Measurements from ENCODE around the gene SPARC. TPM values are rescaled to one million over a fixed set of nuclear protein-coding genes. Genes with fewer than 3 reads are reported as not detected.
"Not testable (repeated sequence)": the region's sequence is repeated elsewhere in the genome, so short reads cannot be mapped to it uniquely, and the experiment has no call there.

The SPARC gene
- total RNA-seq, 1 experiment from 2014 or later = 2,833 TPM

DNA sequence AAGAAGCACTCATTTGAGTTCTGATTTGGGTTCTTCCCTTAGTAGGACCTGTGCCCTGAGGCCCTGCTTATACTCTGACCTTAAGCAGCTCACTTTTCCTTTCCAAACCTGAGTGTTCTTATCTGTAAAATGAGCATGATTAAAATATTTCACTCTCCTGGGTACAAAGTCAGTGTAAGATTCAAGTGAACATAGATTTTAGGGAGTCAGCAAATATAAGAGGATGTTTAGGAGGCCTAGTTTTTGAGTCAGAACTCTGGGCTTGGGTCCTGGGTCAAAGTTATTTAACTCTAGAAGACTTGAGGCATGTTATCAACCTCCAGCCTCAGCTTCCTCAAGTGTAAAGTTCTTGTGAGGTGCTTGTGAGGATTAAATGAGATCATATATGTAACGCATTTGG lies 8.7 kb upstream of the SPARC start:
- Histone ChIP-seq H3K27ac (no peak overlapping the region), H3K36me3 (no peaks in the 10 kb centered on the region), H3K4me3 (no peak overlapping the region), H3K4me1 (replicated peaks) (peaks cover 57% of the 10 kb centered on the region), H3K27me3 (replicated peaks) (no peaks in the 10 kb centered on the region), H3K9me3 (replicated peaks) (no peaks in the 10 kb centered on the region)
- DNase-seq (ENCODE audit: low read depth in 1 of 2, low spot score in 2 of 2) = no peak

- Histone ChIP-seq H3K4me1 (replicated peaks) (peaks cover 43% of the 10 kb centered on the region), H3K27me3 (replicated peaks) (no peaks in the 10 kb centered on the region), H3K27ac (no peak overlapping the region), H3K9me3 (replicated peaks) (no peaks in the 10 kb centered on the region), H3K36me3 (no peaks in the 10 kb centered on the region), H3K4me3 (no peak overlapping the region)
- no peak for DNase-seq (ENCODE audit: low read depth in 1 of 2, low spot score in 2 of 2)
Measured at GRCh38 chr5:151694035-151694485, 7.3 kb upstream of the SPARC start.

DNA sequence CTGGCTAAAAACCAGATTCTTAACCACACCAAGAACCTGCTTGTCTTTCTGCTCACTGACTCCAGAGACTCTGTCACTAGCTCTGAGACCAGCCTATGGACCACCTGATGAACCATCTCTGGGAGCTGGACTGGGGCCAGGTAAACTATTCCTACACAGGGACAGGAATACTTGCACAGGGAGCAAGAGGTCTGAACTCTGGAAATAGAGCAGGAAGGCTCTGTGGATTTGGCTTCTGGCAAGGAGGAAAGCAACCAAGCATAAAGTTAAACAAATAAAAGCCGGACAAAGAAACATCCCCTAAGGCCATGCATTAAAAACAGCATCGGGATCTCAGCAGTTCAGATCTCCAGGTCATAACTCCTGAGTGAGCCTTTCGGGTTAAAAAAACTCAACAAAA lies 5.6 kb upstream of the SPARC start:
- H3K36me3 ChIP-seq = no peaks in the 10 kb centered on the region
- peaks cover 47% of the 10 kb centered on the region for H3K4me1 ChIP-seq (replicated peaks)
- H3K27me3 ChIP-seq (replicated peaks) = no peaks in the 10 kb centered on the region
- no peak for DNase-seq (ENCODE audit: low read depth in 1 of 2, low spot score in 2 of 2)
- H3K4me3 ChIP-seq = no peak overlapping the region
- H3K27ac ChIP-seq = no peak overlapping the region
- no peaks in the 10 kb centered on the region for H3K9me3 ChIP-seq (replicated peaks)

DNA sequence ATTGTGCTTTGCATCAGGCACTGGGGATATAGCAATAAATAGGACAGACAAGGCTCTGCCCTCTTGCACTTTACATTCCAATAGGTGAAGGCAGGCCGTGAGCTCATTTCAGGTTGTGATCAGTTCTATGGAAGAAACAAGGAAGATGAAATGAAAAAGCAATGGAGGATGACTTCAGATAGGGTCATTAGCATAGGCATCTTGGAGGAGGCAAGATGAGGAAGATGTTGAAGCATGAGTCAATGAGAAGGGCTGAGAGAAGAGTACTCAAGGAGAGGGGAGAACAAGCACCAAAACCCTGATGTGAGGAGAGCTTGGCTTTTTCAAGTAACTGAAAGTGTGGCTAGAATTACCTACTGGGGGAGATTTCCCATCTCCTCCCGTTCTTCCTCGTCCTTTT lies 5.0 kb upstream of the SPARC start:
- Histone ChIP-seq H3K4me1 (replicated peaks) (peaks cover 49% of the 10 kb centered on the region), H3K27me3 (replicated peaks) (no peaks in the 10 kb centered on the region), H3K4me3 (no peak overlapping the region), H3K36me3 (no peaks in the 10 kb centered on the region), H3K9me3 (replicated peaks) (no peaks in the 10 kb centered on the region), H3K27ac (no peak overlapping the region)
- no peak for DNase-seq (ENCODE audit: low read depth in 1 of 2, low spot score in 2 of 2)

- H3K9me3 ChIP-seq (replicated peaks); H3K27ac ChIP-seq; DNase-seq (ENCODE audit: low read depth in 1 of 2, low spot score in 2 of 2); H3K27me3 ChIP-seq (replicated peaks); H3K4me3 ChIP-seq: not testable (repeated sequence)
- peaks cover 39% of the 10 kb centered on the region for H3K4me1 ChIP-seq (replicated peaks)
- peaks cover 17% of the 10 kb centered on the region for H3K36me3 ChIP-seq
Measured at GRCh38 chr5:151689591-151689990, 2.9 kb upstream of the SPARC start.

- DNase-seq (ENCODE audit: low read depth in 1 of 2, low spot score in 2 of 2) = no peak
- Histone ChIP-seq H3K36me3 (peaks cover 29% of the 10 kb centered on the region), H3K27ac (no peak overlapping the region), H3K4me1 (replicated peaks) (peaks cover 46% of the 10 kb centered on the region), H3K27me3 (replicated peaks) (no peaks in the 10 kb centered on the region), H3K9me3 (replicated peaks) (no peaks in the 10 kb centered on the region), H3K4me3 (no peak overlapping the region)
Measured at GRCh38 chr5:151688436-151688835, 1.7 kb upstream of the SPARC start.

GRCh38 chr5:151685749-151686673 lies 704 bp downstream of the SPARC start:
- H3K4me3 ChIP-seq = peak overlapping the region; percentile 58
- peak in 1 of 2 experiments; percentile 66 for DNase-seq (ENCODE audit: low read depth in 1 of 2, low spot score in 2 of 2)
- H3K9me3 ChIP-seq (replicated peaks) = no peaks in the 10 kb centered on the region
- peak overlapping the region; percentile 91 for H3K27ac ChIP-seq
- peaks cover 54% of the 10 kb centered on the region for H3K4me1 ChIP-seq (replicated peaks)
- peaks cover 52% of the 10 kb centered on the region for H3K36me3 ChIP-seq
- H3K27me3 ChIP-seq (replicated peaks) = no peaks in the 10 kb centered on the region

DNA sequence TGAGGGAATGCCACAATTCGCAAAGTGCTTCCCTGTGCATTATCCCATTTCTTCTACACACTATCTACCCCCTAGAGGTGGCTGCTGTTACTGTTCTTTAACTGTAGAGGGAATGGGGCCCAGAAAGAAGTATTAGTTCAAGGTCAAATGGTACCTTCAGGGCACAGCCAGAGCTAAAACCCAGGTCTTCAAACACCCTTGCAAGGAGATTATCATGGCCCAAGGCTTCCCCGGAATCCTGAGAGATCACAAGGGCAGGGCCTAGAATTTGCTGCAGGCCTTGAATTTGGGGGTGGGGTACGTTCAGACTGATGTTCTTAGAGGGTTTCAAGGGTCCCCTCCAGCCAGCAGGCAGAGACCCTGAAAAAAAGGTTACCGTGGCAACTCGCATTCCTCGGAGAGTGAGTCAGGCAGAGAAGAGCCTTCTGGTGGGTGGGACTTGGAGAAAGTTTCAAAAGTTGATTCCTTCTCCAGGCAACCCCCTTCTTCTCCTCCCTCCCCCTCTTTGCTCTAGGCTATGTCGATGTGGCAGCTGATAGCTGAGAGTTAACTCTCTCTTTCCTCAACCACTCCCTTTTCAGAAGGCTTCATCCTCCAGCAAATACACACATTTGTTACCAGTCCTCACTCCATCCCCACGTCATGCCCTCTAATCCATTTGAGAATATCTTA lies 1.9 kb downstream of the SPARC start:
- H3K4me1 ChIP-seq (replicated peaks) = peaks cover 64% of the 10 kb centered on the region
- no peaks in the 10 kb centered on the region for H3K9me3 ChIP-seq (replicated peaks)
- H3K4me3 ChIP-seq = peak overlapping the region; percentile 58
- H3K27me3 ChIP-seq (replicated peaks) = no peaks in the 10 kb centered on the region
- H3K36me3 ChIP-seq = peaks cover 61% of the 10 kb centered on the region
- DNase-seq (ENCODE audit: low read depth in 1 of 2, low spot score in 2 of 2) = peak; percentile 97 to 99
- H3K27ac ChIP-seq = peak overlapping the region; percentile 91

- peaks cover 71% of the 10 kb centered on the region for H3K4me1 ChIP-seq (replicated peaks)
Measured at GRCh38 chr5:151683986-151684588, 2.6 kb downstream of the SPARC start.

DNA sequence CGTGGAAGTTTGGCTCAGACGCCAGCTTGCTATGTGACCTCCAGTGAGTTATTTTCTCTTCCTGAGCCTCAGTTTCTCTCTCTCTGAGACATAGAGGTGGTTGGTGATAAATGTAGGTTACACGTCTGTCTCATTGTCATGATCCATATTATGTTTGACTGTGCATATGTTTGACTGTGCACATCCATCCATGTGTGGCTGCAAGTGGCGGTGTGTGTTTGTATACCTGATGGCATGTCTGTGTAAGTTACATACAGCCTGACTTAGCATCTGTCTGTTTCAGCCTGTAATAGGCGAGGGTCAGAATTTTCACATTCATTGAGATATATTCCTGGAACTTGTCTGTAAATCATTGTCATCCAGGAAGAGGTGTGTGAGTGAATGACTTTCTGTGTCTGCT lies 3.3 kb downstream of the SPARC start:
- DNase-seq (ENCODE audit: low read depth in 1 of 2, low spot score in 2 of 2) = no peak
- no peak overlapping the region for H3K4me3 ChIP-seq
- H3K36me3 ChIP-seq = peaks cover 74% of the 10 kb centered on the region
- H3K4me1 ChIP-seq (replicated peaks) = peaks cover 78% of the 10 kb centered on the region
- H3K9me3 ChIP-seq (replicated peaks) = no peaks in the 10 kb centered on the region
- no peaks in the 10 kb centered on the region for H3K27me3 ChIP-seq (replicated peaks)
- peak overlapping the region; percentile 91; the same call in 1 of the 2 replicates for H3K27ac ChIP-seq

More at GRCh38 chr5:151683986-151684588, 2.6 kb downstream of the SPARC start:
- Histone ChIP-seq H3K4me3 (peak overlapping the region; percentile 58), H3K36me3 (peaks cover 68% of the 10 kb centered on the region), H3K27ac (peak overlapping the region; percentile 91), H3K27me3 (replicated peaks) (no peaks in the 10 kb centered on the region), H3K9me3 (replicated peaks) (no peaks in the 10 kb centered on the region)
- DNase-seq (ENCODE audit: low read depth in 1 of 2, low spot score in 2 of 2) = no peak

- Histone ChIP-seq H3K4me1 (replicated peaks) (peaks cover 78% of the 10 kb centered on the region), H3K27me3 (replicated peaks) (no peaks in the 10 kb centered on the region), H3K36me3 (peaks cover 80% of the 10 kb centered on the region), H3K4me3 (no peak overlapping the region), H3K9me3 (replicated peaks) (no peaks in the 10 kb centered on the region), H3K27ac (peak overlapping the region; percentile 27)
- no peak for DNase-seq (ENCODE audit: low read depth in 1 of 2, low spot score in 2 of 2)
Measured at GRCh38 chr5:151682751-151683331, 3.9 kb downstream of the SPARC start.

GRCh38 chr5:151682240-151682639 lies 4.5 kb downstream of the SPARC start:
- Histone ChIP-seq H3K4me3 (no peak overlapping the region), H3K4me1 (replicated peaks) (peaks cover 78% of the 10 kb centered on the region), H3K27me3 (replicated peaks) (no peaks in the 10 kb centered on the region), H3K27ac (peak overlapping the region; percentile 27), H3K36me3 (peaks cover 86% of the 10 kb centered on the region), H3K9me3 (replicated peaks) (no peaks in the 10 kb centered on the region)
- DNase-seq (ENCODE audit: low read depth in 1 of 2, low spot score in 2 of 2) = peak in 1 of 2 experiments; percentile 52

- Histone ChIP-seq H3K4me3 (no peak overlapping the region), H3K4me1 (replicated peaks) (peaks cover 86% of the 10 kb centered on the region), H3K27ac (no peak overlapping the region), H3K27me3 (replicated peaks) (no peaks in the 10 kb centered on the region), H3K9me3 (replicated peaks) (no peaks in the 10 kb centered on the region), H3K36me3 (peaks cover 92% of the 10 kb centered on the region)
- no peak for DNase-seq (ENCODE audit: low read depth in 1 of 2, low spot score in 2 of 2)
Measured at GRCh38 chr5:151680944-151681427, 5.7 kb downstream of the SPARC start.
